Measurements from ENCODE around the gene IL25. TPM values are rescaled to one million over a fixed set of nuclear protein-coding genes. Genes with fewer than 3 reads are reported as not detected.

Gene IL25
- total RNA-seq (2016; rRNA removed; fragmentation: Illumina TruSeq; extraction: Trizol) (not detected in 2 replicates), polyA plus RNA-seq (2011; rRNA removed) (not detected in 2 replicates), polyA minus RNA-seq (2011; rRNA and poly(A)+ RNA removed; ENCODE audit: low replicate concordance) (not detected in 2 replicates), Bru-seq, nascent RNA (not detected), BruChase-seq, experiment 1, labeled RNA remaining after a 6-hour chase (percentile 20 among the genes with signal in this experiment), BruChase-seq, experiment 2, labeled RNA remaining after a 2-hour chase (percentile 14 among the genes with signal in this experiment)
- total RNA-seq (2016; cell fraction: cytosol; rRNA removed; fragmentation: Illumina TruSeq; extraction: Trizol; ENCODE audit: low read depth), result not detected in 2 replicates
- total RNA-seq (2016; cell fraction: insoluble cytoplasmic fraction; rRNA removed; fragmentation: Illumina TruSeq; extraction: Trizol), result not detected in 2 replicates
- total RNA-seq (2016; cell fraction: membrane; rRNA removed; fragmentation: Illumina TruSeq; extraction: Trizol), result not detected in 2 replicates
- not detected in 2 replicates for total RNA-seq (2016; cell fraction: nucleus; rRNA removed; fragmentation: Illumina TruSeq; extraction: Trizol)
- not detected in 2 replicates for polyA plus RNA-seq (2011; cell fraction: cytosol; rRNA removed)
- polyA plus RNA-seq (2011; cell fraction: nucleus; rRNA removed), result not detected in 2 replicates
- not detected in 2 replicates for polyA plus RNA-seq (2012)
- polyA plus RNA-seq (2016; cell fraction: cytosol; fragmentation: Illumina TruSeq; extraction: Trizol; ENCODE audit: low read depth), result not detected in 2 replicates
- not detected in 2 replicates for polyA plus RNA-seq (2016; cell fraction: insoluble cytoplasmic fraction; fragmentation: Illumina TruSeq; extraction: Trizol; ENCODE audit: low read depth)
- not detected in 2 replicates for polyA plus RNA-seq (2016; cell fraction: membrane; fragmentation: Illumina TruSeq; extraction: Trizol; ENCODE audit: low read depth)
- not detected in 2 replicates for polyA plus RNA-seq (2016; cell fraction: nucleus; fragmentation: Illumina TruSeq; extraction: Trizol; ENCODE audit: insufficient read depth, low read depth)
- not detected in 2 replicates for polyA minus RNA-seq (2011; cell fraction: cytosol; rRNA and poly(A)+ RNA removed)
- polyA minus RNA-seq (2011; cell fraction: nucleus; rRNA and poly(A)+ RNA removed), result not detected in 2 replicates
- long read RNA-seq, experiment 1, result 0 reads
- long read RNA-seq, experiment 2, result 0 reads

DNA sequence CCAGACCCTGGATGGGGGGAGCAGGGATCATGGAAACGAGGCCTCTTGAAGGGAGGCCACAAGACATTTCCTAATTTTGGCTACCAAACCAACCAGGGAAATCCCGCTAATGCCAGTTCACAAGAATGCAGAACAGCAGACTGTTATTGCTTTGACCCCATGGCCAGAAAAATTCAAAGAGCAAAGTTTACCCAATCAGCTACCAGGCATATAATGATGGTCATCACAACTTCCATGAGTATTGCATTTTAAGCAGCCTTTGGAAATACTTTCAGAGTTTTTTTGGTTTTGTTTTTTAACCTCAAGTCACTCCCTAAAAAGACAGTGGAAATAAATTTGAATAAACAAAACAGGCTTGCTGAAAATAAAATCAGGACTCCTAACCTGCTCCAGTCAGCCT is at the start of gene IL25:
Gene IL25, plus strand, starts transcription at position 301 of the 400 bp plus-strand sequence.
- FAIRE-seq, result no peak

More for the DNA sequence above, at the start of gene IL25:
- H3K79me2 ChIP-seq (ENCODE audit: insufficient read depth, low read length), result no peaks in the 10 kb centered on the region
- H3K27me3 ChIP-seq (ENCODE audit: control insufficient read depth in 1 of 2, insufficient read depth in 2 of 2, low read length in 2 of 2), result peaks cover 24 to 91% of the 10 kb centered on the region in 2 experiments
- no TSS peak for BruUV-seq (replicated peaks)
- 1% methylated on average over 2 of the region's 2 CpGs for whole genome bisulfite sequencing (ENCODE audit: low lambda C conversion rate)
- no peaks in the 10 kb centered on the region for H3K9me3 ChIP-seq (ENCODE audit: low read length)
- ChIA-PET POLR2A (no interaction called here), CTCF (ENCODE audit: low intra/inter-chr PET ratio, low total read pairs) (no interaction called here)
- no peaks in the 10 kb centered on the region for H3K36me3 ChIP-seq (replicated peaks in 1 of 2; ENCODE audit: control insufficient read depth in 1 of 2, insufficient read depth in 2 of 2, low read length in 2 of 2)
- no peak within 1 kb of the TSS for H3K27ac ChIP-seq (ENCODE audit: extremely low read length, insufficient read depth, low read length)
- H2AFZ ChIP-seq (ENCODE audit: low read length), result no peak within 1 kb of the TSS
- ATAC-seq (no peak), DNase-seq (ENCODE audit: low spot score) (no peak)
- TF ChIP-seq, protein P1, sequence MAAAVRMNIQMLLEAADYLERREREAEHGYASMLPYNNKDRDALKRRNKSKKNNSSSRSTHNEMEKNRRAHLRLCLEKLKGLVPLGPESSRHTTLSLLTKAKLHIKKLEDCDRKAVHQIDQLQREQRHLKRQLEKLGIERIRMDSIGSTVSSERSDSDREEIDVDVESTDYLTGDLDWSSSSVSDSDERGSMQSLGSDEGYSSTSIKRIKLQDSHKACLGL (CRISPR knock-in tag; IDR thresholded peaks at IDR 0.05), result no peak
- TF ChIP-seq TCF7L2 (IDR thresholded peaks at IDR 0.05; ENCODE audit: low read depth, low read length) (no peak), CBX5 (CRISPR knock-in tag; IDR thresholded peaks at IDR 0.05; ENCODE audit: borderline replicate concordance) (no peak), MYNN (CRISPR knock-in tag; IDR thresholded peaks at IDR 0.05; ENCODE audit: low read depth) (no peak), RCOR2 (CRISPR knock-in tag; IDR thresholded peaks at IDR 0.05) (no peak), POLR2A (IDR thresholded peaks at IDR 0.05; ENCODE audit: insufficient read depth in 1 of 2, low read depth in 2 of 2, low read length in 2 of 2) (no peak), KLF9 (CRISPR knock-in tag; IDR thresholded peaks at IDR 0.05; ENCODE audit: low read depth) (no peak), RELA (CRISPR knock-in tag; IDR thresholded peaks at IDR 0.05) (no peak), ZNF432 (CRISPR knock-in tag; IDR thresholded peaks at IDR 0.05; ENCODE audit: borderline replicate concordance) (no peak)
- TF ChIP-seq, protein P2, sequence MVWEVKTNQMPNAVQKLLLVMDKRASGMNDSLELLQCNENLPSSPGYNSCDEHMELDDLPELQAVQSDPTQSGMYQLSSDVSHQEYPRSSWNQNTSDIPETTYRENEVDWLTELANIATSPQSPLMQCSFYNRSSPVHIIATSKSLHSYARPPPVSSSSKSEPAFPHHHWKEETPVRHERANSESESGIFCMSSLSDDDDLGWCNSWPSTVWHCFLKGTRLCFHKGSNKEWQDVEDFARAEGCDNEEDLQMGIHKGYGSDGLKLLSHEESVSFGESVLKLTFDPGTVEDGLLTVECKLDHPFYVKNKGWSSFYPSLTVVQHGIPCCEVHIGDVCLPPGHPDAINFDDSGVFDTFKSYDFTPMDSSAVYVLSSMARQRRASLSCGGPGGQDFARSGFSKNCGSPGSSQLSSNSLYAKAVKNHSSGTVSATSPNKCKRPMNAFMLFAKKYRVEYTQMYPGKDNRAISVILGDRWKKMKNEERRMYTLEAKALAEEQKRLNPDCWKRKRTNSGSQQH (CRISPR knock-in tag; IDR thresholded peaks at IDR 0.05; ENCODE audit: low read depth), result no peak
- TF ChIP-seq, protein P3, sequence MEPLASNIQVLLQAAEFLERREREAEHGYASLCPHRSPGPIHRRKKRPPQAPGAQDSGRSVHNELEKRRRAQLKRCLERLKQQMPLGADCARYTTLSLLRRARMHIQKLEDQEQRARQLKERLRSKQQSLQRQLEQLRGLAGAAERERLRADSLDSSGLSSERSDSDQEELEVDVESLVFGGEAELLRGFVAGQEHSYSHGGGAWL (CRISPR knock-in tag; IDR thresholded peaks at IDR 0.05), result no peak
- TF ChIP-seq, protein P4, sequence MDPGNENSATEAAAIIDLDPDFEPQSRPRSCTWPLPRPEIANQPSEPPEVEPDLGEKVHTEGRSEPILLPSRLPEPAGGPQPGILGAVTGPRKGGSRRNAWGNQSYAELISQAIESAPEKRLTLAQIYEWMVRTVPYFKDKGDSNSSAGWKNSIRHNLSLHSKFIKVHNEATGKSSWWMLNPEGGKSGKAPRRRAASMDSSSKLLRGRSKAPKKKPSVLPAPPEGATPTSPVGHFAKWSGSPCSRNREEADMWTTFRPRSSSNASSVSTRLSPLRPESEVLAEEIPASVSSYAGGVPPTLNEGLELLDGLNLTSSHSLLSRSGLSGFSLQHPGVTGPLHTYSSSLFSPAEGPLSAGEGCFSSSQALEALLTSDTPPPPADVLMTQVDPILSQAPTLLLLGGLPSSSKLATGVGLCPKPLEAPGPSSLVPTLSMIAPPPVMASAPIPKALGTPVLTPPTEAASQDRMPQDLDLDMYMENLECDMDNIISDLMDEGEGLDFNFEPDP (CRISPR knock-in tag; conservative IDR thresholded peaks at IDR 0.05), result no peak
- no peak within 1 kb of the TSS for H3K4me3 ChIP-seq (replicated peaks in 1 of 3; ENCODE audit: insufficient read depth in 1 of 3, low read depth in 2 of 3, low read length in 3 of 3)
- H4K20me1 ChIP-seq (ENCODE audit: insufficient read depth, low read length), result no peaks in the 10 kb centered on the region
- in situ Hi-C loops (cut with HindIII; ENCODE audit: extremely low pct_ligation_motif_present, low pct_unique_long_range_greater_than_20kb) (no loop called here), intact Hi-C loops (cut with micrococcal nuclease; ENCODE audit: unreplicated experiment) (no loop called here)
- H3K4me2 ChIP-seq (ENCODE audit: low read depth, low read length), result no peak within 1 kb of the TSS
- H3K9ac ChIP-seq (ENCODE audit: insufficient read depth, low read depth, low read length), result no peak within 1 kb of the TSS
- H3K4me1 ChIP-seq (ENCODE audit: insufficient read depth, low read length), result no peaks in the 10 kb centered on the region

Measured in HepG2 (cell line).